Ectodermal cell (in vitro differentiated cells): ENCODE data around the gene TRPC1.

ENCODE experiments used
- H3K27ac ChIP-seq: 2 replicates; pipeline ENCODE4 v1.7.0; 2013; ENCODE audit warnings: mild to moderate bottlenecking, low read depth, low read length; ENCODE audit not compliant: insufficient read depth, poor library complexity, severe bottlenecking
- H3K27me3 ChIP-seq: 2 replicates; pipeline ENCODE4 v1.7.0; 2013; ENCODE audit warnings: mild to moderate bottlenecking, low read length; ENCODE audit not compliant: insufficient read depth, control insufficient read depth, poor library complexity, severe bottlenecking
- H3K36me3 ChIP-seq: one replicate; pipeline ENCODE4 v1.7.0; 2013; ENCODE audit warnings: low read length; ENCODE audit not compliant: control insufficient read depth, insufficient read depth
- H3K4me1 ChIP-seq: one replicate; pipeline ENCODE4 v1.7.0; 2013; ENCODE audit warnings: low read length; ENCODE audit not compliant: control insufficient read depth, insufficient read depth
- H3K4me3 ChIP-seq: 2 replicates; pipeline ENCODE4 v1.7.0; 2013; ENCODE audit warnings: low read depth, low read length, control low read depth; ENCODE audit not compliant: insufficient read depth
- H3K9me3 ChIP-seq: 2 replicates; pipeline ENCODE4 v1.7.0; 2013; ENCODE audit warnings: mild to moderate bottlenecking, low read length, moderate library complexity; ENCODE audit not compliant: control insufficient read depth
- WGBS, 2 experiments: methylation state at CpG; one replicate each; pipeline ENCODE4 v1.1.7; 2013; ENCODE audit warnings: missing lambda C conversion rate in 2 of 2; 5-methylcytosine and 5-hydroxymethylcytosine counted together

TRPC1 gene

GRCh38 chr3:142818651-142819050 is 94.8 kb downstream of the TRPC1 start:
- no peaks in the 10 kb centered on the region for H3K27me3 ChIP-seq
- no peak overlapping the region for H3K4me3 ChIP-seq
- 94 to 95% methylated on average over 9 of the region's 9 CpGs for WGBS, 2 experiments
- no peak overlapping the region for H3K27ac ChIP-seq
- H3K9me3 ChIP-seq: no peaks in the 10 kb centered on the region
- H3K4me1 ChIP-seq: no peaks in the 10 kb centered on the region
- H3K36me3 ChIP-seq: no peaks in the 10 kb centered on the region

GRCh38 chr3:142819179-142819578 is 95.3 kb downstream of the TRPC1 start:
- Histone ChIP-seq H3K27ac (no peak overlapping the region), H3K4me1 (no peaks in the 10 kb centered on the region), H3K4me3 (no peak overlapping the region), H3K9me3 (no peaks in the 10 kb centered on the region), H3K36me3 (no peaks in the 10 kb centered on the region), H3K27me3 (no peaks in the 10 kb centered on the region)

- H3K4me3 ChIP-seq: no peak overlapping the region
- no peaks in the 10 kb centered on the region for H3K27me3 ChIP-seq
- no peaks in the 10 kb centered on the region for H3K36me3 ChIP-seq
- no peaks in the 10 kb centered on the region for H3K4me1 ChIP-seq
- no peak overlapping the region for H3K27ac ChIP-seq
- 12 to 21% methylated on average over 6 to 7 of the region's 9 CpGs for WGBS, 2 experiments
- H3K9me3 ChIP-seq: no peaks in the 10 kb centered on the region
These were observed 105.0 kb downstream of the TRPC1 start for GRCh38 chr3:142828703-142829305.

- H3K36me3 ChIP-seq: no peaks in the 10 kb centered on the region
- WGBS, 2 experiments: 71 to 100% methylated on average over 1 of the region's 1 CpG
- H3K4me1 ChIP-seq: no peaks in the 10 kb centered on the region
- no peak overlapping the region for H3K4me3 ChIP-seq
- H3K27me3 ChIP-seq: no peaks in the 10 kb centered on the region
- H3K9me3 ChIP-seq: no peaks in the 10 kb centered on the region
- H3K27ac ChIP-seq: no peak overlapping the region
These were observed 113.7 kb downstream of the TRPC1 start for GRCh38 chr3:142837526-142837925.

- H3K27me3 ChIP-seq: no peaks in the 10 kb centered on the region
- WGBS, 2 experiments: 100% methylated on average over 2 of the region's 2 CpGs
- H3K27ac ChIP-seq: no peak overlapping the region
- H3K4me1 ChIP-seq: no peaks in the 10 kb centered on the region
- H3K9me3 ChIP-seq: no peaks in the 10 kb centered on the region
- no peaks in the 10 kb centered on the region for H3K36me3 ChIP-seq
- H3K4me3 ChIP-seq: no peak overlapping the region
These were observed 116.0 kb downstream of the TRPC1 start for GRCh38 chr3:142839831-142840230.

DNA sequence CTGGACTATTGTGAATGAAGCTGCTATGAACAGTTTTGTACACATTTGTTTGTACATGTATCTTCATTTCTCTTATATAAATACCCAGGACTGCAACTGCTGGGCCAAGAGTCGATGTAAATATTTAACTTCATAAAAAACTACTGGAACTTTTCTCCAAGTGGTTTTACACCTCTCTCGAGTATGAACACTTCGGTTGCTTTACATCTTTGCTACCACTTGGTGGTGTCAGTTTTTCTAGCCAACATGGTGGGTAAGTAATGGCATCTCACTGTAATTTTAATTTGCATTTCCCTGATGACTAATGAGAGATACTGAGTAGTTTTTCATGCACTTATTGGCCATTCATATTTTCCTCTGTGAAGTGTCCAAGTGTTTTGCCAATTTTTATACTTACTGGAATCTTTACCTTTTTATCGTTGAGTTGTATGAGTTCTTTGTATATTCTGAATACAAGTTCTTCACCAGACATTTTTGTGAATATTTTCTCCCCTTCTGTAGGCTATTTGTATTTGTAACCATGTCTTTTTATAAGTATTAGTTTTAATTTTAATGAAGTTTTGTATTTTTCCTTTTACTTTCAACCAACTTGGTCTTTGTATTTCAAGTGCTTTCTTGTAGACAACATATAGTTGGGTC is 120.6 kb downstream of the TRPC1 start:
- Histone ChIP-seq H3K4me1 (no peaks in the 10 kb centered on the region), H3K27ac (no peak overlapping the region), H3K9me3 (no peaks in the 10 kb centered on the region), H3K36me3 (no peaks in the 10 kb centered on the region), H3K27me3 (no peaks in the 10 kb centered on the region), H3K4me3 (no peak overlapping the region)
- WGBS, 2 experiments: 78 to 81% methylated on average over 3 to 4 of the region's 4 CpGs

GRCh38 chr3:142846779-142847577 is 123.1 kb downstream of the TRPC1 start:
- Histone ChIP-seq H3K27me3 (no peaks in the 10 kb centered on the region), H3K4me1 (no peaks in the 10 kb centered on the region), H3K36me3 (no peaks in the 10 kb centered on the region), H3K27ac (no peak overlapping the region), H3K9me3 (no peaks in the 10 kb centered on the region), H3K4me3 (no peak overlapping the region)
- 52 to 83% methylated on average over 2 of the region's 2 CpGs for WGBS, 2 experiments

DNA sequence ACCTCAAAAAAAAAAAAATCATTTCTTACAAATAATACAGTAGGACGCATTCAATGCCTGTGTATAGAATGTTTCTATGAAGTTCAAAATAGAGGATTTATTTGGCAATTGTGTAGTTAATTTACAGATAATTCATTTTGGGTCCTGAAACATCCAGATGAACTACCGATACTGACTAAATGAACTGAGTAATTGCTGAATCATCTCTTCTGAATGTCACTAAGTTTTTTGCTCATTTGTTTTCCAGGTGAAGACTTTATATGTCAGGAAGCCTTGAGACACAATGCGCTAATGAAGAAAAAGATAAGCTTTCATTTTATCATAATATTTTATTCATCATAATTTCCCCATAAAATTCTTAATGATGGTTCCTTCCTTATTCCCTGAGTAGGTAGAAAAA is 125.3 kb downstream of the TRPC1 start:
- no peaks in the 10 kb centered on the region for H3K36me3 ChIP-seq
- no peaks in the 10 kb centered on the region for H3K4me1 ChIP-seq
- H3K9me3 ChIP-seq: no peaks in the 10 kb centered on the region
- no peak overlapping the region for H3K27ac ChIP-seq
- 96 to 100% methylated on average over 3 of the region's 3 CpGs for WGBS, 2 experiments
- H3K4me3 ChIP-seq: no peak overlapping the region
- no peaks in the 10 kb centered on the region for H3K27me3 ChIP-seq

- no peak overlapping the region for H3K4me3 ChIP-seq
- 86 to 88% methylated on average over 2 of the region's 2 CpGs for WGBS, 2 experiments
- H3K9me3 ChIP-seq: no peaks in the 10 kb centered on the region
- H3K27ac ChIP-seq: no peak overlapping the region
- H3K27me3 ChIP-seq: no peaks in the 10 kb centered on the region
- H3K4me1 ChIP-seq: no peaks in the 10 kb centered on the region
- no peaks in the 10 kb centered on the region for H3K36me3 ChIP-seq
These were observed 126.7 kb downstream of the TRPC1 start for GRCh38 chr3:142850395-142851023.

DNA sequence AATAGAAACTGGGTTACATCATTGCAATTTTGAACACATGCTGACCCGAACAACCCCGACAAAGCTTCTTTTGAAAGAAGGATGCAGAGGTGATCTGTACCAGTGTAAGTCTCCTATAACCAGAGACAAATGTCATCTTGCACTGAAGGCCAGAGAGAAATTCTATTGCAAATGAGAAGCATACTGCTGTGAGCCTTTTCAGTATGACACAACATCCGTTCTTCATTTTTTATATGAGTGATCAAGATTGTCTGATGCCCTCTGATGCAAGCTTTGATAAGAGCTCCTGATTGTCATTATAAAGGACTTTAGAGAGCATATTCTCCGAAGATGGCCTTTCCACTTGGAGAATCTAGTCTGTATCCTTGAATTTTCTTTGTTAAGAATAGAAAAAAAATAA is 128.2 kb downstream of the TRPC1 start:
- no peak overlapping the region for H3K27ac ChIP-seq
- no peaks in the 10 kb centered on the region for H3K27me3 ChIP-seq
- no peaks in the 10 kb centered on the region for H3K4me1 ChIP-seq
- no peak overlapping the region for H3K4me3 ChIP-seq
- H3K9me3 ChIP-seq: no peaks in the 10 kb centered on the region
- H3K36me3 ChIP-seq: no peaks in the 10 kb centered on the region
- 89 to 97% methylated on average over 4 of the region's 4 CpGs for WGBS, 2 experiments
